KMS-11 (cell line): Measurements from ENCODE around the gene PRKD2.

ENCODE experiments used
- H2AFZ ChIP-seq: fragments of 200-600 bp; sonication (generic); 2 replicates; pipeline ENCODE4 v1.6.1; 2016; ENCODE audit warnings: antibody characterized with exemption, mixed run types, low read depth
- H3K27ac ChIP-seq: fragments of 200-600 bp; sonication (generic); 2 replicates; pipeline ENCODE4 v1.6.1; 2016; ENCODE audit warnings: mild to moderate bottlenecking, mixed run types
- H3K27me3 ChIP-seq: fragments of 200-600 bp; sonication (generic); 2 replicates; pipeline ENCODE4 v1.6.1; 2017; ENCODE audit warnings: mild to moderate bottlenecking, low read depth, mixed run types, moderate library complexity; ENCODE audit not compliant: insufficient read depth
- H3K36me3 ChIP-seq: fragments of 200-600 bp; sonication (generic); 2 replicates; pipeline ENCODE4 v1.6.1; 2017; ENCODE audit warnings: mild to moderate bottlenecking, mixed run types; ENCODE audit not compliant: insufficient read depth
- H3K4me1 ChIP-seq: fragments of 200-600 bp; sonication (generic); 2 replicates; pipeline ENCODE4 v1.6.1; 2016; ENCODE audit warnings: mild to moderate bottlenecking, low read depth, mixed run types; ENCODE audit not compliant: poor library complexity, severe bottlenecking
- H3K4me2 ChIP-seq: fragments of 200-600 bp; sonication (generic); 2 replicates; pipeline ENCODE4 v1.7.0; 2016; ENCODE audit warnings: mild to moderate bottlenecking, mixed run types
- H3K4me3 ChIP-seq: fragments of 200-600 bp; sonication (generic); IDR thresholded peaks from 2 replicates; pipeline ENCODE4 v1.6.1; 2017; ENCODE audit warnings: low read depth, low read length, mixed read lengths; ENCODE audit not compliant: insufficient read depth
- H3K79me2 ChIP-seq: fragments of 200-600 bp; sonication (generic); 2 replicates; pipeline ENCODE4 v1.6.1; 2016; ENCODE audit warnings: low read depth, mixed run types; ENCODE audit not compliant: insufficient read depth
- H3K9ac ChIP-seq: fragments of 200-600 bp; sonication (generic); 2 replicates; pipeline ENCODE4 v1.6.1; 2016; ENCODE audit warnings: mild to moderate bottlenecking, mixed run types
- H4K20me1 ChIP-seq: fragments of 200-600 bp; sonication (generic); 2 replicates; pipeline ENCODE4 v1.6.1; 2016; ENCODE audit warnings: mild to moderate bottlenecking, mixed run types; ENCODE audit not compliant: insufficient read depth
- CTCF ChIP-seq: fragments of 200-600 bp; sonication (generic); conservative IDR thresholded peaks from 2 replicates; pipeline ENCODE4 v1.6.1; 2017; ENCODE audit warnings: low read depth, mild to moderate bottlenecking, antibody characterized with exemption, low read length, moderate library complexity, mixed read lengths

PRKD2 gene

GRCh38 chr19:46742926-46743480, 26.1 kb upstream of the PRKD2 start:
- Histone ChIP-seq H3K9ac (no peak overlapping the region), H3K27ac (no peak overlapping the region), H4K20me1 (peaks cover 46% of the 10 kb centered on the region), H3K36me3 (no peaks in the 10 kb centered on the region), H3K4me3 (no peak overlapping the region), H3K4me2 (no peak overlapping the region), H3K4me1 (peaks cover 30% of the 10 kb centered on the region), H2AFZ (no peak overlapping the region), H3K79me2 (peaks cover 83% of the 10 kb centered on the region), H3K27me3 (no peaks in the 10 kb centered on the region)
- no peak for TF ChIP-seq CTCF

- H4K20me1 ChIP-seq, result peaks cover 46% of the 10 kb centered on the region
- no peak overlapping the region for H3K4me2 ChIP-seq
- no peak overlapping the region for H3K9ac ChIP-seq
- no peak overlapping the region for H3K27ac ChIP-seq
- no peak for TF ChIP-seq CTCF
- H2AFZ ChIP-seq, result no peak overlapping the region
- H3K27me3 ChIP-seq, result no peaks in the 10 kb centered on the region
- H3K4me3 ChIP-seq, result no peak overlapping the region
- peaks cover 19% of the 10 kb centered on the region for H3K4me1 ChIP-seq
- no peaks in the 10 kb centered on the region for H3K36me3 ChIP-seq
- peaks cover 88% of the 10 kb centered on the region for H3K79me2 ChIP-seq
Observed at GRCh38 chr19:46741447-46741846, 24.5 kb upstream of the PRKD2 start.

- H3K4me1 ChIP-seq, result peaks cover 11% of the 10 kb centered on the region
- no peaks in the 10 kb centered on the region for H3K27me3 ChIP-seq
- no peak overlapping the region for H2AFZ ChIP-seq
- H3K4me3 ChIP-seq, result no peak overlapping the region
- no peaks in the 10 kb centered on the region; the same call in 1 of the 2 replicates for H3K36me3 ChIP-seq
- H3K27ac ChIP-seq, result no peak overlapping the region
- no peak overlapping the region for H3K9ac ChIP-seq
- no peak for TF ChIP-seq CTCF
- no peak overlapping the region for H3K4me2 ChIP-seq
- H4K20me1 ChIP-seq, result peaks cover 40% of the 10 kb centered on the region
- peaks cover 70% of the 10 kb centered on the region for H3K79me2 ChIP-seq
Observed at GRCh38 chr19:46739290-46739771, 22.4 kb upstream of the PRKD2 start.

DNA sequence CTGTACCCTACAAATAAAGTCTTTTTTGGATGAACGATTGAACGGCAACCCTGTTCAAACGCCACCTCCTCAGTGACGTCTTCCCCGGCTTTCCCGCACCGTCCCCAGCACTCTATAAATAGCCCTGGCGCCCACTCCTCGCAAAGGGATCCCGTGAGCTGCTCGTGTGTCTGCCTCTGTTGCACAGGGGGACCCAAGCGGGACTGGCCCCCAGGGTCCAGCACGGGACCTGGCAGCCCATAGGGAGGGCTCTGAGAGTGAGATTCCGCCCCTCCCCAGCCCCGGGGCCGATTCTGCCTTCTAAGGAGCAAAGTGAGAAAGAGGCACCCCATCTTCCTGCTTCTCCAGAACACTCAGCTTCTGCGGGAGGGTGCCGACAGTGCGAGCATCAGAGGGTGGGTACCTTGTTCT, 20.9 kb upstream of the PRKD2 start:
- Histone ChIP-seq H3K79me2 (peaks cover 54% of the 10 kb centered on the region), H3K27ac (no peak overlapping the region), H2AFZ (no peak overlapping the region), H3K9ac (no peak overlapping the region), H3K4me2 (no peak overlapping the region), H4K20me1 (peaks cover 32% of the 10 kb centered on the region), H3K4me3 (no peak overlapping the region), H3K4me1 (peaks cover 2% of the 10 kb centered on the region), H3K27me3 (no peaks in the 10 kb centered on the region), H3K36me3 (no peaks in the 10 kb centered on the region; the same call in 1 of the 2 replicates)
- TF ChIP-seq CTCF, result no peak
